Subcutaneous adipose tissue (tissue), 4 donors: ENCODE data around the gene CDK5. TPM values are rescaled to one million over a fixed set of nuclear protein-coding genes. Genes with fewer than 3 reads are reported as not detected.

Source experiments
- CTCF ChIP-seq: fragments of 450-650 bp; IDR thresholded peaks from one replicate; pipeline ENCODE4 v1.5.1; 2016; ENCODE audit warnings: low read depth, mild to moderate bottlenecking, control low read depth, antibody characterized with exemption, moderate library complexity
- total RNA-seq, 4 donors: library from RNA; depleted of rRNA; stranded (reverse); fragments of >200 nt; gene quantifications; one replicate each; pipeline ENCODE4 v1.1.0, GENCODE V29; 2016

Gene CDK5
- total RNA-seq, 4 donors from 2014 or later: 4.1 to 11.0 (median 6.8) TPM

GRCh38 chr7:151011097-151011409, 46.6 kb downstream of the CDK5 start:
- TF ChIP-seq CTCF: no peak

- no peak for TF ChIP-seq CTCF
Observed at GRCh38 chr7:151010307-151011096, 47.2 kb downstream of the CDK5 start.

- TF ChIP-seq CTCF: no peak
Observed at GRCh38 chr7:151010037-151010306, 47.7 kb downstream of the CDK5 start.

- no peak for TF ChIP-seq CTCF
Observed at GRCh38 chr7:151009327-151010036, 48.2 kb downstream of the CDK5 start.

DNA sequence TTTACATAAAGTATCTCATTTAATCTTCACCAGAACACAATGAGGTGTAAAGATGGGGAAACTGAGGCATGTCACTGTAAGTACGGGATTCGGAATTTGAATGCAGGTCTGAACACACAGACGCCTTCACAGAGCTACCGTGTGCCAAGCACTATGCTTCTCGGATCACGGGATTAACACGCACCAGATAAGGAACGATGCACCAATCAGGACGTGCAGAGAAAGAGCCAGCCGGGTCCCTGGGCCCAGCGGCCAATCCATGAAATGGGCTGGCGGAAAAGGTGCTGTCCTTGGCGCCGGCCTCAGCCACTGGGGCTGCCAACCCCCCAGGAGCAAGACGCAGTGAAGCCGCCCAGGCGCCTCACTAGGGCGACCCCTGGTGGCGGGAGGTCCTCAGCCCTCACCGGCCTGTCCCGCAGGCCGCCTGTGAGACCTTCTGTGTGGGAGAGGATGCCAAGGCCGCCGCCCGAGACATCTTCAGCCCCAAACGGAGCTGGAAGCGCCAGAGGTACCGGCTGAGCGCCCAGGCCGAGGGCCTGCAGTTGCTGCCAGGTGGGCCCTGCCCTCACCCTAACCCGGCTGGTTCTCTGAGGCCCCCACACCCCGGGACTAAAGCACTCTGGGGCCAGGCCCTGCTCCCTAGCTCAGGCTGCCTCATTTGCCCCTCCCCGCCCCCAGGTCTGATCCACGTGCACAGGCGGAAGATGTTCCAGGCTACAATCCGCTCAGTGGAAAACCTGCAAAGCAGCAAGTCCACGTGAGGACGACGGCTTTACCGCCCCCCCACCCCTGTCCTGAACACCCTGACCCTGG, 49.0 kb downstream of the CDK5 start:
- no peak for TF ChIP-seq CTCF

DNA sequence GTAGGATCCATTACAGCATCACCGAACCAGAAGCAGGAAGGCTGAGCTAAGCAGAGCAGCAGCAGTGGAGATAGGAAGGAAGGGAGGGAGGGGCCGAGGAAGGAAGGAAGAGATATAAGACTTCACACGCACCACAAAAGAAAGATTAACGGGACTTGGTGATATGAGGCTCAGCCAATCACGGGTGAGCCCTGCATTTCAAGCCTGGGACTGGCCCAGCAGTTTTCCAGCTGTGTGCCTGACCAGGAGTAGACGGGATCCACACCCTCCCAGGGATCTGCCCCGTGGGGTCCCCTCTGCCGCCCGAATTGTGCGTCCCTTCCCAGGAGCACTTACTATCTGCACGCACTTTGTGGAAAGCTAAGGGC, 49.6 kb downstream of the CDK5 start:
- TF ChIP-seq CTCF: no peak

- TF ChIP-seq CTCF: no peak
Observed at GRCh38 chr7:151007469-151007898, 50.2 kb downstream of the CDK5 start.
